ENCODE measurements around the gene GRIA1. TPM values are rescaled to one million over a fixed set of nuclear protein-coding genes. Genes with fewer than 3 reads are reported as not detected.

GRIA1 gene
- total and polyA plus RNA-seq, 10 of the 15 experiments (the other 5 are each of a cell fraction or from before 2014, with no cell fraction given) = 0.04 to 0.18 (median 0.04) TPM; not detected in 7

DNA sequence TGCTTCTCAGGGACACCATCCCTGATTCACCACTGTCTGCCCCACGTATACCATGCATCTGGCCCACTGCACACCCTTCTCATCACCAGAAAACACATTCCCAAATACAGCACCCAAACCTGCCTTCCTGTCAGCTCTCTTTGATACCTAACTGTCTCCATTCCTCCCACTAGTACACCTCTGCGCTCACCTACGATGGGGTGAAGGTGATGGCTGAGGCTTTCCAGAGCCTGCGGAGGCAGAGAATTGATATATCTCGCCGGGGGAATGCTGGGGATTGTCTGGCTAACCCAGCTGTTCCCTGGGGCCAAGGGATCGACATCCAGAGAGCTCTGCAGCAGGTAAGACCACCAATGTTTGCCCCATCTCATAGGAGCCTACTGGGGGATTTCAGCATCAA, 186.4 kb downstream of the GRIA1 start (continued):
- TF ChIP-seq SKIL (IDR thresholded peaks at IDR 0.05; ENCODE audit: low read depth, poor library complexity, severe bottlenecking) = no peak
- TF ChIP-seq EGR1 (IDR thresholded peaks at IDR 0.05; ENCODE audit: borderline replicate concordance in 1 of 2, low read depth in 2 of 2, low read length in 2 of 2) = no peak
- TF ChIP-seq SMAD5 (IDR thresholded peaks at IDR 0.05; ENCODE audit: low read depth) = no peak
- TF ChIP-seq NRF1 (conservative IDR thresholded peaks at IDR 0.05; ENCODE audit: low read depth, low read length) = no peak
- no peak for TF ChIP-seq GATAD2B (conservative IDR thresholded peaks at IDR 0.05; ENCODE audit: low read depth)

DNA sequence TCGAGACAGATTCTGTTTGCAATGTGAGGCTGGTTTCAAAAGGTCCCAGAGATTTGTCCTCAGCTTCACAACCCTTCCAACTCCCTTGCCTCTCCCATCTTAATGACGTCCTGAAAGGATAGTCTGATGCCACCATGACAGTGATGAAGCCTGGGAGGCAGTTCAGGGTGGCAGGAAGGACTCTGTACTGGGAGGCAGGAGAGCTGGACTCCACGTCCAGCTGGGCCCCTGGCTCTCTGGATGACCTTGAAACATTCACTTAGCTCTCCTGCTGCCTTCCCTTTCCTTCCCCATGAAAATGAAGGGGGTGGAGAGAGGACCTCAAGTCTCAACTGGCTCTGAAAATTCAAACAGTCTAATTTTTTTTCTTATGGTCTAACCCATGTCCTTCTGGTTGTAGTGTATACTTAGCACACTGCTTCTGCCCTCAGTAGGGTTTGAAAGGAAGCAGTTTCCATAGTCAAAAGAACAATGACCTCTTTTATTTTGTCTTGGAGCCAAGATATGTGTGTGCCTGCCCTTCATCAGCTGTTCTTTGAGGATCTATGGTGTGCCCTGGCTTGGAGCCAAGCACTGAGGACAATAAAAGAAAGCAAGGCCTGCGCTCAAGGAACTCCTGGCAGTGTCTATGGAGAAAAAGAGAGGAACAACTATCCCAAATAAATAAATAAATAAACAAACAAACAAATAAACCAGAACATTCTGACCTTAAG, 188.3 kb downstream of the GRIA1 start:
- in situ Hi-C loops (cut with MboI) = no loop called here
- FAIRE-seq = no peak
- SMC1A ChIA-PET (ENCODE audit: uncharacterized antibody, unreplicated experiment) = interaction anchor here (1.4 kb wide), 1 partner anchor 12 kb away, joined by 5 read pairs; no protein-coding TSS in a partner anchor

More for the DNA sequence above, 188.3 kb downstream of the GRIA1 start:
- DNase-seq (ENCODE audit: low read depth, low spot score) = no peak
- no TSS peak for BruUV-seq (replicated peaks)
- H3K27me3 ChIP-seq (replicated peaks in 1 of 2; ENCODE audit: control insufficient read depth in 2 of 2, insufficient read depth in 2 of 2, low read length in 1 of 2) = no peaks in the 10 kb centered on the region
- H3K36me3 ChIP-seq (ENCODE audit: control insufficient read depth in 2 of 2, insufficient read depth in 2 of 2, low read length in 1 of 2) = no peaks in the 10 kb centered on the region
- intact Hi-C loops (cut with micrococcal nuclease; ENCODE audit: unreplicated experiment) = no loop called here
- no peaks in the 10 kb centered on the region for H3K4me1 ChIP-seq (ENCODE audit: control insufficient read depth, insufficient read depth, low read length)
- H3K4me3 ChIP-seq = no peak overlapping the region
- H3K4me2 ChIP-seq (ENCODE audit: control insufficient read depth, insufficient read depth) = no peak overlapping the region
- H3K79me2 ChIP-seq (ENCODE audit: control insufficient read depth, insufficient read depth, low read length) = no peaks in the 10 kb centered on the region
- ChIA-PET CTCF (no interaction called here), RAD21 (ENCODE audit: unreplicated experiment) (no interaction called here), POLR2A (no interaction called here)
- no peaks in the 10 kb centered on the region for H4K20me1 ChIP-seq (ENCODE audit: control insufficient read depth, insufficient read depth)
- 2% methylated on average over 4 of the region's 4 CpGs for WGBS (ENCODE audit: insufficient coverage, insufficient replicate concordance, low lambda C conversion rate, missing lambda C conversion rate)
- H3K9me3 ChIP-seq (replicated peaks; ENCODE audit: control insufficient read depth, insufficient read depth, low read length) = no peaks in the 10 kb centered on the region
- no peak overlapping the region for H2AFZ ChIP-seq (ENCODE audit: control insufficient read depth, low read depth, low read length)
- no peak for ATAC-seq
- no peak overlapping the region for H3K27ac ChIP-seq (ENCODE audit: control insufficient read depth, insufficient read depth)
- TF ChIP-seq SUPT20H (IDR thresholded peaks at IDR 0.05; ENCODE audit: borderline replicate concordance, control insufficient read depth, low read depth, low read length) (no peak), HDAC2 (IDR thresholded peaks at IDR 0.05) (no peak), YY1 (IDR thresholded peaks at IDR 0.05; ENCODE audit: low read depth, low read length) (no peak), ZNF217 (IDR thresholded peaks at IDR 0.05) (no peak), CBX5 (IDR thresholded peaks at IDR 0.05; ENCODE audit: low read depth) (no peak), JUNB (IDR thresholded peaks at IDR 0.05) (no peak), ZNF384 (IDR thresholded peaks at IDR 0.05; ENCODE audit: borderline replicate concordance, low read depth, low read length) (no peak)
- TF ChIP-seq, protein P1, sequence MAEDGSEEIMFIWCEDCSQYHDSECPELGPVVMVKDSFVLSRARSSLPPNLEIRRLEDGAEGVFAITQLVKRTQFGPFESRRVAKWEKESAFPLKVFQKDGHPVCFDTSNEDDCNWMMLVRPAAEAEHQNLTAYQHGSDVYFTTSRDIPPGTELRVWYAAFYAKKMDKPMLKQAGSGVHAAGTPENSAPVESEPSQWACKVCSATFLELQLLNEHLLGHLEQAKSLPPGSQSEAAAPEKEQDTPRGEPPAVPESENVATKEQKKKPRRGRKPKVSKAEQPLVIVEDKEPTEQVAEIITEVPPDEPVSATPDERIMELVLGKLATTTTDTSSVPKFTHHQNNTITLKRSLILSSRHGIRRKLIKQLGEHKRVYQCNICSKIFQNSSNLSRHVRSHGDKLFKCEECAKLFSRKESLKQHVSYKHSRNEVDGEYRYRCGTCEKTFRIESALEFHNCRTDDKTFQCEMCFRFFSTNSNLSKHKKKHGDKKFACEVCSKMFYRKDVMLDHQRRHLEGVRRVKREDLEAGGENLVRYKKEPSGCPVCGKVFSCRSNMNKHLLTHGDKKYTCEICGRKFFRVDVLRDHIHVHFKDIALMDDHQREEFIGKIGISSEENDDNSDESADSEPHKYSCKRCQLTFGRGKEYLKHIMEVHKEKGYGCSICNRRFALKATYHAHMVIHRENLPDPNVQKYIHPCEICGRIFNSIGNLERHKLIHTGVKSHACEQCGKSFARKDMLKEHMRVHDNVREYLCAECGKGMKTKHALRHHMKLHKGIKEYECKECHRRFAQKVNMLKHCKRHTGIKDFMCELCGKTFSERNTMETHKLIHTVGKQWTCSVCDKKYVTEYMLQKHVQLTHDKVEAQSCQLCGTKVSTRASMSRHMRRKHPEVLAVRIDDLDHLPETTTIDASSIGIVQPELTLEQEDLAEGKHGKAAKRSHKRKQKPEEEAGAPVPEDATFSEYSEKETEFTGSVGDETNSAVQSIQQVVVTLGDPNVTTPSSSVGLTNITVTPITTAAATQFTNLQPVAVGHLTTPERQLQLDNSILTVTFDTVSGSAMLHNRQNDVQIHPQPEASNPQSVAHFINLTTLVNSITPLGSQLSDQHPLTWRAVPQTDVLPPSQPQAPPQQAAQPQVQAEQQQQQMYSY (CRISPR knock-in tag; IDR thresholded peaks at IDR 0.05) = no peak
- no peak overlapping the region for H3K9ac ChIP-seq (ENCODE audit: control insufficient read depth, insufficient read depth, low read length)

Measured in GM12878 (cell line).